Colonic mucosa (tissue), 4 donors: ENCODE data around the gene SGSM1. TPM values are rescaled to one million over a fixed set of nuclear protein-coding genes. Genes with fewer than 3 reads are reported as not detected.

Experiments
- DNase-seq: peaks from one replicate; pipeline ENCODE4 v3.0.0-alpha.2; 2020
- H3K27ac ChIP-seq: fragments of 200-600 bp; one replicate; pipeline ENCODE4 v1.8.0; 2021
- H3K27me3 ChIP-seq: fragments of 200-600 bp; one replicate; pipeline ENCODE4 v1.8.0; 2021
- H3K36me3 ChIP-seq: fragments of 200-600 bp; one replicate; pipeline ENCODE4 v1.8.0; 2021
- H3K4me1 ChIP-seq: fragments of 200-600 bp; one replicate; pipeline ENCODE4 v1.8.0; 2021; ENCODE audit warnings: mild to moderate bottlenecking
- H3K4me3 ChIP-seq: fragments of 200-600 bp; one replicate; pipeline ENCODE4 v1.8.0; 2021
- H3K9ac ChIP-seq, 2 donors: one replicate each; pipeline ENCODE4 v1.7.0; 2013; ENCODE audit warnings: control low read depth in 2 of 2, low read depth in 2 of 2, low read length in 2 of 2
- H3K9me3 ChIP-seq: fragments of 200-600 bp; one replicate; pipeline ENCODE4 v1.8.0; 2021
- CTCF ChIP-seq: fragments of 200-600 bp; IDR thresholded peaks from one replicate; pipeline ENCODE4 v1.8.0; 2022; ENCODE audit warnings: antibody characterized with exemption, mild to moderate bottlenecking
- intact Hi-C: fragments of 100-400 bp; cut with DNase I; formaldehyde crosslinking; loops from one replicate; pipeline ENCODE4 v1.14.1; 2022
- total RNA-seq, 2 donors: library from RNA; stranded (reverse); fragmentation: NEBNext Ultra II Directional in 1 of 2; extraction: Animal tissue kit (Norgen Biotek cat#: 25700) in 1 of 2; gene quantifications; one replicate each; pipeline ENCODE4 v1.2.1, GENCODE V29; 2021
- donor health status: healthy.
- donor health status: DM: no; HTN: no; CAD: no.
- donor health status: DM: no; HTN: no; CAD: no.

SGSM1 gene
- total RNA-seq, 2 donors from 2014 or later: 3.3 to 3.9 TPM

GRCh38 chr22:24962835-24963234 is 156.8 kb downstream of the SGSM1 start:
- no peak overlapping the region for H3K9ac ChIP-seq
- DNase-seq: no peak
- H3K9me3 ChIP-seq: no peaks in the 10 kb centered on the region
- H3K36me3 ChIP-seq: no peaks in the 10 kb centered on the region
- H3K27me3 ChIP-seq: no peaks in the 10 kb centered on the region
- H3K4me1 ChIP-seq: peaks cover 5% of the 10 kb centered on the region
- H3K4me3 ChIP-seq: no peak overlapping the region
- TF ChIP-seq CTCF: no peak
- no peak overlapping the region for H3K27ac ChIP-seq
- intact Hi-C loops: no loop called here

- intact Hi-C loops: no loop called here
- Histone ChIP-seq H3K36me3 (no peaks in the 10 kb centered on the region), H3K27me3 (no peaks in the 10 kb centered on the region), H3K9me3 (no peaks in the 10 kb centered on the region), H3K9ac (no peak overlapping the region), H3K4me1 (peaks cover under 1% of the 10 kb centered on the region), H3K27ac (no peak overlapping the region), H3K4me3 (no peak overlapping the region)
- no peak for DNase-seq
- no peak for TF ChIP-seq CTCF
These were observed 158.4 kb downstream of the SGSM1 start for GRCh38 chr22:24964441-24964840.

GRCh38 chr22:24965822-24966626 is 160.0 kb downstream of the SGSM1 start:
- intact Hi-C loops: no loop called here
- DNase-seq: peak; percentile 94
- no peak overlapping the region for H3K4me3 ChIP-seq
- H3K36me3 ChIP-seq: no peaks in the 10 kb centered on the region
- H3K27me3 ChIP-seq: no peaks in the 10 kb centered on the region
- peak overlapping the region; percentile 85 for H3K27ac ChIP-seq
- TF ChIP-seq CTCF: no peak
- H3K4me1 ChIP-seq: no peaks in the 10 kb centered on the region
- peak overlapping the region; percentile 27 to 49 for H3K9ac ChIP-seq
- H3K9me3 ChIP-seq: no peaks in the 10 kb centered on the region

- TF ChIP-seq CTCF: no peak
- Histone ChIP-seq H3K4me1 (no peaks in the 10 kb centered on the region), H3K9me3 (no peaks in the 10 kb centered on the region), H3K4me3 (no peak overlapping the region), H3K27ac (no peak overlapping the region), H3K27me3 (no peaks in the 10 kb centered on the region), H3K9ac (no peak overlapping the region), H3K36me3 (no peaks in the 10 kb centered on the region)
- no peak for DNase-seq
- intact Hi-C loops: no loop called here
These were observed 162.1 kb downstream of the SGSM1 start for GRCh38 chr22:24968066-24968561.

GRCh38 chr22:24969560-24970301 is 163.7 kb downstream of the SGSM1 start:
- no peaks in the 10 kb centered on the region for H3K4me1 ChIP-seq
- peak overlapping the region; percentile 34 for H3K27ac ChIP-seq
- no peaks in the 10 kb centered on the region for H3K27me3 ChIP-seq
- DNase-seq: peak; percentile 41
- H3K36me3 ChIP-seq: no peaks in the 10 kb centered on the region
- TF ChIP-seq CTCF: no peak
- H3K9ac ChIP-seq: peak overlapping the region in 1 of 2 donors; percentile 55
- H3K4me3 ChIP-seq: no peak overlapping the region
- intact Hi-C loops: no loop called here
- H3K9me3 ChIP-seq: no peaks in the 10 kb centered on the region
